Skeletal muscle satellite cell (primary cell): ENCODE results near the gene SLC15A3.

Experiments
- H3K27me3 ChIP-seq: 2 replicates; pipeline ENCODE4 v1.7.0; 2013; ENCODE audit warnings: low read length; ENCODE audit not compliant: control insufficient read depth, insufficient read depth
- H3K36me3 ChIP-seq: 2 replicates; pipeline ENCODE4 v1.7.0; 2013; ENCODE audit warnings: mild to moderate bottlenecking, control low read depth, low read length; ENCODE audit not compliant: insufficient read depth
- H3K4me1 ChIP-seq: 2 replicates; pipeline ENCODE4 v1.7.0; 2013; ENCODE audit warnings: low read length; ENCODE audit not compliant: control insufficient read depth, insufficient read depth
- H3K4me2 ChIP-seq: 2 replicates; pipeline ENCODE4 v1.7.0; 2013; ENCODE audit warnings: mild to moderate bottlenecking, low read length
- H3K4me3 ChIP-seq: 2 replicates; pipeline ENCODE4 v1.7.0; 2013; ENCODE audit warnings: low read length
- H3K9ac ChIP-seq: 2 replicates; pipeline ENCODE4 v1.7.0; 2013; ENCODE audit warnings: mild to moderate bottlenecking, low read depth, low read length, moderate library complexity
- H3K9me3 ChIP-seq: replicated peaks from 2 replicates; pipeline ENCODE4 v1.7.0; 2013; ENCODE audit warnings: mild to moderate bottlenecking, control low read depth, low read length

SLC15A3 gene

GRCh38 chr11:60987577-60988277, 35.8 kb upstream of the SLC15A3 start:
- H3K4me2 ChIP-seq = no peak overlapping the region
- no peaks in the 10 kb centered on the region for H3K4me1 ChIP-seq
- H3K9me3 ChIP-seq = no peaks in the 10 kb centered on the region
- H3K4me3 ChIP-seq = no peak overlapping the region
- no peak overlapping the region for H3K9ac ChIP-seq
- H3K36me3 ChIP-seq = no peaks in the 10 kb centered on the region
- H3K27me3 ChIP-seq = peaks cover 46% of the 10 kb centered on the region

DNA sequence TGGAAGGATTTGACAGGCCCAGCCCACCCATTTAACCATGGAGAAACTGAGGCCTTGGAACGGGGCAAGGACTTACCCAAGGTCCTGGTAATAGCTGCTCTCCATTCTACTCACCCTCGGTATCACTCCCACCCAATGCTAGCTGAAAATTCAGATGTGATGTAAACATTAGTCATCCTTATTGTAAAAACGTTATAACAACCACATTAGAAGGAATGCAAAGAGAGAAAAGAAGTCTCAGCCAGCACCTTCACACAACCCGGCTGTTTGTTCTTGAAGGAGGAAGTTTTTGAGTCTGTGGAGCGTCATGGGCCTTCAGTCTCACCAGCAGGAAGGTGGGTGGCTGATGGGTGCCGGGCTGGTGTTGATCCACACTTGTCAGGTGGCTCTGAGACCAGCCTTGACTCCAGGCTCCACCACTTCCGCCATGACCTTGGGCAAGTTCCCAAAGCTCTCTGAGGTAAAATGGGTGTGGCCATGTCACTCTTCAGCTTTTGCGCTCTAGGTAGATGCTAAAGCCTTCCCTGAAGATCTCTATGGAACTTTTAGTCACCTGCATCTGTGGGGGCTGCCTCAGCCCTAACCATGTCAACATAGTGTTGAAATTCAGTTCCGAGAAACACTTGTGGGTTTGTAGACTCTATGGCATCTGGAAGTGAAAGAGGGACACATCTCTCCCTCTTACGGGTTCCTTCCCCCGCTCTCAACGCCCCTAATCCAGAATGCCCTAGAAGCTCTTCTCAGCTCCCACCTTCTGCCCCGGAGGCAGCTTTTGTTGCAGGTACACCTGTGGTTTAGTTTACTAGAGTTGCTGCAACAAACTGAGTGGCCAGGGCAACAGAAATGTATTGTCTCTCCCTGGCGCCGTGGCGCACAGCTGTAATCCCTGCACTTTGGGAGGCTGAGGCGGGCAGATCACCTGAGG, 34.3 kb upstream of the SLC15A3 start:
- Histone ChIP-seq H3K4me2 (no peak overlapping the region), H3K27me3 (peaks cover 49% of the 10 kb centered on the region), H3K36me3 (no peaks in the 10 kb centered on the region), H3K9me3 (no peaks in the 10 kb centered on the region), H3K9ac (no peak overlapping the region), H3K4me1 (no peaks in the 10 kb centered on the region), H3K4me3 (no peak overlapping the region)

- H3K9ac ChIP-seq = no peak overlapping the region
- H3K4me2 ChIP-seq = no peak overlapping the region
- H3K27me3 ChIP-seq = peaks cover 49% of the 10 kb centered on the region
- H3K36me3 ChIP-seq = no peaks in the 10 kb centered on the region
- no peak overlapping the region for H3K4me3 ChIP-seq
- no peaks in the 10 kb centered on the region for H3K4me1 ChIP-seq
- no peaks in the 10 kb centered on the region for H3K9me3 ChIP-seq
These were observed 33.5 kb upstream of the SLC15A3 start for GRCh38 chr11:60985501-60985900.

DNA sequence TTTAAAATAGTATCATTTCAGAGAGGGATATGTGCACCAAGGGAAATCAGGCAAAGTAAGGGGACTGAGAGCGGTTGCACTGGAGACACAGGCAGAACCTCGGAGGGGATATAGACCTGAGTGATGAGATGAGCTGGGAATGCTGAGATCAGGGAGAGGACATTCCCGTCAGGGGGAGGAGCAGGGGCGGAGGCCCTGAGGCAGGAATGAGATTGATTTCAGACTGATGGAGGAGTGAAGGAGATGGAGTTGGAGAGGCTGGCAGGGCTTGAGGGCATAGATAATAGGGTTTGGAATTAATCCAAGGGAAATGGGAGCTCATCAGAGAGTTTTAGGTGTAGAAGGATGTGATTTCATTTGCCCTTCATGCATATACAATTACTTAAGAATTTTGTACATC, 32.7 kb upstream of the SLC15A3 start:
- H3K9me3 ChIP-seq = no peaks in the 10 kb centered on the region
- H3K4me2 ChIP-seq = no peak overlapping the region
- H3K27me3 ChIP-seq = peaks cover 53% of the 10 kb centered on the region
- no peaks in the 10 kb centered on the region for H3K4me1 ChIP-seq
- H3K36me3 ChIP-seq = no peaks in the 10 kb centered on the region
- H3K9ac ChIP-seq = no peak overlapping the region
- H3K4me3 ChIP-seq = no peak overlapping the region

DNA sequence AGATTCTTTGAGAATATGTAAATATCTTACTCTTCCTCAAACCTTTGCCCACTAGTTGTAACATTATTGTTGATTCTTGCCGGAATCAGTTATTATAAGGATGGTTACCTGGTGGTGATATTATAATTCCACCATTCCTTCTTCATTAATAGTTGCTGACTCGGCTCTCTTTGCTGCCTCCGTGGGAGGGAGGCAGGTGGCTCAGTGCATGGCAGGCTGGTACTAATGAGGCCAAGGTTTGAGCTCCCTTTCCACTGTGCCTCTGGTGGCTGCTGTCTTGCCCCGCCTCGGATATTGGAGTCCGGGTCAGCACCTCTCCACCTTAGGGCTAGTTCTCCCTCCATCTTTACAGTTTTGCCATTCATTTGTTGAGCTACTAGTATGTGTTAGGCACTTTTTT, 32.2 kb upstream of the SLC15A3 start:
- no peaks in the 10 kb centered on the region for H3K36me3 ChIP-seq
- no peak overlapping the region for H3K9ac ChIP-seq
- H3K4me1 ChIP-seq = no peaks in the 10 kb centered on the region
- peaks cover 51% of the 10 kb centered on the region for H3K27me3 ChIP-seq
- H3K9me3 ChIP-seq = no peaks in the 10 kb centered on the region
- no peak overlapping the region for H3K4me3 ChIP-seq
- H3K4me2 ChIP-seq = no peak overlapping the region

DNA sequence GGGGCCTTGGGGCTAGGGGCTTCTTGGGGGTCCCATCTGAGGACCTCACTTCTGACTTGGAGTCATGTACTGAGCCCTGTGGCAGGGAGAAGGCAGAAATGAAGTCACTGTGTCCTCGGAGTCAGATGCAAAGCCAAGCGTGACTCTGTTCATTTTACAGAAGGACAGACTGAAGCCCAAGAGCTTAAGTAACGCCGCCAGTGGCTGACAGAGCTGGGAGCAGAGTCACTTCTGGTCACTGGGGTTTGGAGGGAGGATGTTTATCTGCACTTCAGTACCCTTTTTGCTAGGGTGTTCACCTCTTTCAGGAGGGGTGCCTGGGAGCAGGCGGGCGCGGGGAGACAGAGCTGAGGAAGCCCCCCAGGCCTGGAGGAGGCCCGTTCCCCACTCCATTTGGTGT, 30.2 kb upstream of the SLC15A3 start:
- no peak overlapping the region for H3K4me3 ChIP-seq
- H3K36me3 ChIP-seq = no peaks in the 10 kb centered on the region
- H3K27me3 ChIP-seq = peaks cover 47% of the 10 kb centered on the region
- H3K9me3 ChIP-seq = no peaks in the 10 kb centered on the region
- no peaks in the 10 kb centered on the region for H3K4me1 ChIP-seq
- H3K9ac ChIP-seq = no peak overlapping the region
- H3K4me2 ChIP-seq = no peak overlapping the region

DNA sequence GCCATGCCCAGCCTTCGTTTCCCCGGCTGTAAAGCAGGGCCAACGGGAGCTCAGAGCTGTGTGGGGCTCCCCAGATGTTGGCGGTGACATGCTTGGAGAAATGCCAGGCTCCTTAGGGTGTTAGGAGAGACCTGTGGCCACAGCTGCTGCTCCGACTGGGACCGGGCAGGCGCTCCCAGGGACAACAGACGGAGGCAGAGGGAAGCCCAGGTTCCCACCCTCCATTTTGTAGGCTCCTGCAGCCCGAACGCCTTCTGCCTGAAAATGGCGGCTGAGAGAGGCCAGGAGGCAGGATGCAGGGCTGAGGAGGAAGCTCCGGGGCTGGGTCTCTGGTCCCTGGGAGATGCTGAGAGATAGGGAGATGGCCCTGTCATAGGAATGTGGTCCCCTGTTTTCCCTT, 29.5 kb upstream of the SLC15A3 start:
- no peak overlapping the region for H3K9ac ChIP-seq
- H3K36me3 ChIP-seq = no peaks in the 10 kb centered on the region
- H3K9me3 ChIP-seq = no peaks in the 10 kb centered on the region
- peaks cover 48% of the 10 kb centered on the region for H3K27me3 ChIP-seq
- no peaks in the 10 kb centered on the region for H3K4me1 ChIP-seq
- H3K4me3 ChIP-seq = no peak overlapping the region
- no peak overlapping the region for H3K4me2 ChIP-seq

GRCh38 chr11:60978546-60979380, 26.8 kb upstream of the SLC15A3 start:
- Histone ChIP-seq H3K9ac (no peak overlapping the region), H3K4me1 (no peaks in the 10 kb centered on the region)

DNA sequence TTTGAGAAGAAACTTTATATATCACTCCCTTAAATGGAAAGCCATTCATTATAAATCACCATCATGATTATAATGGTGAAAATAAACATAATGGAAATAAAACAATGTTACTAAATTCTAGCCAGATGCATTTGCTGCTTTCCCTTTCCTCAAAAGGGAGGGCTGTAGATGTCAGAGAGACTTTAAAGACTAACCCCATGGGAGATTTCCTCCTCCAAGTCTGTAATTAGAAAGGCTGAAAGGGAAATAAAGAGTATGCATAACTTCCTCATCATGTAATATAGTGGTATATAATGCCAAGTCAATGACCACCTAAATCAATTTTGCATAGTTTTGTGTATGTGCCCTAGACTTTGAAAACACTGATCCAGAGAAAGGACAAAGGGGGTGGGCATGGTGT, 25.9 kb upstream of the SLC15A3 start:
- H3K4me2 ChIP-seq = no peak overlapping the region
- no peaks in the 10 kb centered on the region for H3K4me1 ChIP-seq
- H3K36me3 ChIP-seq = no peaks in the 10 kb centered on the region
- H3K9me3 ChIP-seq = no peaks in the 10 kb centered on the region
- H3K4me3 ChIP-seq = no peak overlapping the region
- no peak overlapping the region for H3K9ac ChIP-seq
- H3K27me3 ChIP-seq = peaks cover 41% of the 10 kb centered on the region

More at GRCh38 chr11:60978546-60979380, 26.8 kb upstream of the SLC15A3 start:
- Histone ChIP-seq H3K4me3 (no peak overlapping the region), H3K9me3 (no peaks in the 10 kb centered on the region), H3K4me2 (no peak overlapping the region), H3K36me3 (no peaks in the 10 kb centered on the region), H3K27me3 (peaks cover 43% of the 10 kb centered on the region)

- Histone ChIP-seq H3K9me3 (no peaks in the 10 kb centered on the region), H3K36me3 (no peaks in the 10 kb centered on the region), H3K27me3 (peaks cover 41% of the 10 kb centered on the region), H3K4me3 (no peak overlapping the region), H3K4me1 (no peaks in the 10 kb centered on the region), H3K4me2 (no peak overlapping the region), H3K9ac (no peak overlapping the region)
These were observed 25.2 kb upstream of the SLC15A3 start for GRCh38 chr11:60977224-60977623.

- Histone ChIP-seq H3K9ac (no peak overlapping the region), H3K4me2 (no peak overlapping the region), H3K27me3 (peaks cover 39% of the 10 kb centered on the region), H3K4me1 (no peaks in the 10 kb centered on the region), H3K36me3 (no peaks in the 10 kb centered on the region), H3K9me3 (no peaks in the 10 kb centered on the region), H3K4me3 (no peak overlapping the region)
These were observed 22.8 kb upstream of the SLC15A3 start for GRCh38 chr11:60974726-60975125.
